ENCODE results near the gene KIF13A.

GRCh38 chr6:17998442-17998841 is 11.0 kb upstream of the KIF13A start:
- TF ChIP-seq CTCF (IDR thresholded peaks at IDR 0.05; ENCODE audit: low read depth, low read length) (no peak), EZH2phosphoT487 (IDR thresholded peaks at IDR 0.05; ENCODE audit: low read depth) (no peak)
